WTC11 (cell line): ENCODE measurements around the gene KIF3C. TPM values are rescaled to one million over a fixed set of nuclear protein-coding genes. Genes with fewer than 3 reads are reported as not detected.
A peak's percentile ranks its signal among the peaks of the same experiment; 100 is the strongest.

Experiments
- ATAC-seq: fragments of 200-7000 bp; cut with Tn5 transposase; 2 replicates; pipeline ENCODE4 v1.10.0; 2021; ENCODE audit warnings: mild to moderate bottlenecking, moderate library complexity
- CTCF ChIA-PET: fragments of 300-600 bp; sonication (Branson Sonifier 250); formaldehyde crosslinking; loops from one replicate; lab custom pipeline; 2021; ENCODE audit warnings: antibody characterized with exemption; lab: Charles Lee
- POLR2A ChIA-PET: fragments of 350-600 bp; sonication (Branson Sonifier 250); formaldehyde crosslinking; loops from one replicate; lab custom pipeline; 2021; ENCODE audit warnings: antibody characterized with exemption; lab: Charles Lee
- DNase-seq: peaks from one replicate; pipeline ENCODE4 v3.0.0; 2021; ENCODE audit warnings: low spot score
- H3K27ac Mint-ChIP-seq: 2 replicates; pipeline ENCODE4 v1.8.0; 2021; ENCODE audit warnings: mixed read lengths
- H3K27me3 Mint-ChIP-seq: 2 replicates; pipeline ENCODE4 v1.8.0; 2021; ENCODE audit warnings: low read depth, mild to moderate bottlenecking, moderate library complexity, mixed read lengths
- H3K36me3 Mint-ChIP-seq: 2 replicates; pipeline ENCODE4 v1.8.0; 2021; ENCODE audit warnings: mixed read lengths
- H3K4me1 Mint-ChIP-seq: 2 replicates; pipeline ENCODE4 v1.8.0; 2022; ENCODE audit warnings: mixed read lengths
- H3K4me3 Mint-ChIP-seq: 2 replicates; pipeline ENCODE4 v1.8.0; 2021; ENCODE audit warnings: mild to moderate bottlenecking, moderate library complexity, mixed read lengths
- H3K9me3 Mint-ChIP-seq: 2 replicates; pipeline ENCODE4 v1.8.0; 2021; ENCODE audit warnings: mixed read lengths
- ELF4 ChIP-seq: sonication (generic); formaldehyde crosslinking; IDR thresholded peaks from 2 replicates; pipeline ENCODE4 v1.8.1; 2022; ENCODE audit warnings: low read depth, mild to moderate bottlenecking, moderate library complexity, missing genetic modification reagents
- EMX1 ChIP-seq: fragments of 250-450 bp; sonication (Bioruptor Pico); IDR thresholded peaks from 2 replicates; pipeline ENCODE4 v1.8.0; 2021; ENCODE audit warnings: mild to moderate bottlenecking
- GTF2I ChIP-seq: fragments of 250-450 bp; sonication (Bioruptor Pico); conservative IDR thresholded peaks from 2 replicates; pipeline ENCODE4 v1.4.0; 2021; ENCODE audit warnings: mild to moderate bottlenecking
- MYBL2 ChIP-seq: sonication (generic); formaldehyde crosslinking; IDR thresholded peaks from 2 replicates; pipeline ENCODE4 v1.8.1; 2023; ENCODE audit warnings: mild to moderate bottlenecking, moderate library complexity, missing genetic modification reagents
- NR1H2 ChIP-seq: sonication (generic); formaldehyde crosslinking; IDR thresholded peaks from 2 replicates; pipeline ENCODE4 v1.9.0; 2021; ENCODE audit warnings: mild to moderate bottlenecking, moderate library complexity, missing genetic modification reagents
- OVOL2 ChIP-seq: fragments of 250-450 bp; sonication (Bioruptor Pico); IDR thresholded peaks from 2 replicates; pipeline ENCODE4 v1.9.0; 2021; ENCODE audit warnings: mild to moderate bottlenecking, borderline replicate concordance
- RORB ChIP-seq: fragments of 250-450 bp; sonication (Bioruptor Pico); IDR thresholded peaks from 2 replicates; pipeline ENCODE4 v1.9.0; 2021; ENCODE audit warnings: mild to moderate bottlenecking
- SOX15 ChIP-seq: fragments of 250-450 bp; sonication (Bioruptor Pico); IDR thresholded peaks from 2 replicates; pipeline ENCODE4 v1.9.0; 2021; ENCODE audit warnings: mild to moderate bottlenecking
- TP53 ChIP-seq: sonication (generic); formaldehyde crosslinking; IDR thresholded peaks from 2 replicates; pipeline ENCODE4 v1.8.1; 2023; ENCODE audit warnings: mild to moderate bottlenecking, missing genetic modification reagents
- ZNF317 ChIP-seq: sonication (generic); formaldehyde crosslinking; IDR thresholded peaks from 2 replicates; pipeline ENCODE4 v1.8.1; 2023; ENCODE audit warnings: low read depth, mild to moderate bottlenecking, moderate library complexity, missing genetic modification reagents, borderline replicate concordance
- total RNA-seq: library from RNA; stranded (reverse); gene quantifications from 3 replicates; pipeline ENCODE4 v1.2.3, GENCODE V29; 2021
- TF ChIP-seq, protein P1 (sequence below): sonication (generic); formaldehyde crosslinking; IDR thresholded peaks from 2 replicates; pipeline ENCODE4 v1.8.1; 2023; ENCODE audit warnings: mild to moderate bottlenecking, missing genetic modification reagents
- TF ChIP-seq, protein P2 (sequence below): fragments of 250-450 bp; sonication (Bioruptor Pico); IDR thresholded peaks from 2 replicates; pipeline ENCODE4 v1.9.0; 2021; ENCODE audit warnings: mild to moderate bottlenecking
- TF ChIP-seq, protein P3 (sequence below): sonication (generic); formaldehyde crosslinking; IDR thresholded peaks from 2 replicates; pipeline ENCODE4 v1.8.1; 2022; ENCODE audit warnings: missing genetic modification reagents, borderline replicate concordance
- TF ChIP-seq, protein P4 (sequence below): sonication (generic); formaldehyde crosslinking; IDR thresholded peaks from 2 replicates; pipeline ENCODE4 v1.8.1; 2022; ENCODE audit warnings: low read depth, mild to moderate bottlenecking, moderate library complexity, missing genetic modification reagents, borderline replicate concordance
- TF ChIP-seq, protein P5 (sequence below): fragments of 250-450 bp; sonication (Bioruptor Pico); IDR thresholded peaks from 2 replicates; pipeline ENCODE4 v2.1.2; 2022; ENCODE audit warnings: mild to moderate bottlenecking, moderate library complexity
- TF ChIP-seq, protein P6 (sequence below): sonication (generic); formaldehyde crosslinking; IDR thresholded peaks from 2 replicates; pipeline ENCODE4 v1.8.1; 2023; ENCODE audit warnings: mild to moderate bottlenecking, missing genetic modification reagents, moderate library complexity
- TF ChIP-seq, protein P7 (sequence below): sonication (generic); formaldehyde crosslinking; IDR thresholded peaks from 2 replicates; pipeline ENCODE4 v1.8.1; 2023; ENCODE audit warnings: mild to moderate bottlenecking, moderate library complexity, missing genetic modification reagents

KIF3C gene
- total RNA-seq, 1 experiment from 2014 or later: 48.1 TPM

DNA sequence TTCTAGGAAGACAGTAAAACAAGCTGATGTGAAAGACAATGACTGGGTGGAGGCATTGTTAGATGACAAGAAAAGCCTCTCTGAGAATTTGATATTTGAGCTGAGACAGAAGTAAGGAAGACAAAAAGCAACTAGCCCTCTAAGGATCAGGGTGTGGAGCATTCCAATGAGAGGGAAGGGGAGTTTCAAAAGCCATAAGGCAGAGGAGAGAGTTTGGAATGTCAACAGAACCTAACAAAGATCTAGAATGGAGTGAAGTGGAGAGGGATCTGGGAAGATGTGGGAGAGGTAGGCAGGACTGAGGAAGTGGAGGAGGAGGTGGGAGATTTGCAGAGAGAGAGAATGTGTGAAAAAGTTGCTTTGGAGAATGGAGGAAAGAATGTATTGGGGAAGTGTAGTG lies 86.7 kb downstream of the KIF3C start:
- ChIA-PET POLR2A (no interaction called here), CTCF (interaction anchor here (1.0 kb wide), 2 partner anchors 13 to 44 kb away, joined by 3 read pairs; no protein-coding TSS in a partner anchor)
- Mint-ChIP-seq H3K27ac (0 out of 2 replicates have a peak overlapping the region, but pooled peaks have one; percentile 1), H3K36me3 (no peaks in the 10 kb centered on the region), H3K27me3 (no peaks in the 10 kb centered on the region), H3K9me3 (no peaks in the 10 kb centered on the region), H3K4me1 (peaks cover 8% of the 10 kb centered on the region), H3K4me3 (no peak overlapping the region)
- TF ChIP-seq ZNF317 (CRISPR knock-in tag) (no peak), EMX1 (CRISPR knock-in tag) (no peak), SOX15 (CRISPR knock-in tag) (no peak), ELF4 (CRISPR knock-in tag) (no peak), OVOL2 (CRISPR knock-in tag) (no peak), NR1H2 (no peak), MYBL2 (CRISPR knock-in tag) (no peak)
- TF ChIP-seq, protein P1, sequence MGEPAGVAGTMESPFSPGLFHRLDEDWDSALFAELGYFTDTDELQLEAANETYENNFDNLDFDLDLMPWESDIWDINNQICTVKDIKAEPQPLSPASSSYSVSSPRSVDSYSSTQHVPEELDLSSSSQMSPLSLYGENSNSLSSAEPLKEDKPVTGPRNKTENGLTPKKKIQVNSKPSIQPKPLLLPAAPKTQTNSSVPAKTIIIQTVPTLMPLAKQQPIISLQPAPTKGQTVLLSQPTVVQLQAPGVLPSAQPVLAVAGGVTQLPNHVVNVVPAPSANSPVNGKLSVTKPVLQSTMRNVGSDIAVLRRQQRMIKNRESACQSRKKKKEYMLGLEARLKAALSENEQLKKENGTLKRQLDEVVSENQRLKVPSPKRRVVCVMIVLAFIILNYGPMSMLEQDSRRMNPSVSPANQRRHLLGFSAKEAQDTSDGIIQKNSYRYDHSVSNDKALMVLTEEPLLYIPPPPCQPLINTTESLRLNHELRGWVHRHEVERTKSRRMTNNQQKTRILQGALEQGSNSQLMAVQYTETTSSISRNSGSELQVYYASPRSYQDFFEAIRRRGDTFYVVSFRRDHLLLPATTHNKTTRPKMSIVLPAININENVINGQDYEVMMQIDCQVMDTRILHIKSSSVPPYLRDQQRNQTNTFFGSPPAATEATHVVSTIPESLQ (CRISPR knock-in tag): no peak
- TF ChIP-seq, protein P2, sequence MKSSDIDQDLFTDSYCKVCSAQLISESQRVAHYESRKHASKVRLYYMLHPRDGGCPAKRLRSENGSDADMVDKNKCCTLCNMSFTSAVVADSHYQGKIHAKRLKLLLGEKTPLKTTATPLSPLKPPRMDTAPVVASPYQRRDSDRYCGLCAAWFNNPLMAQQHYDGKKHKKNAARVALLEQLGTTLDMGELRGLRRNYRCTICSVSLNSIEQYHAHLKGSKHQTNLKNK (CRISPR knock-in tag): no peak
- TF ChIP-seq, protein P3, sequence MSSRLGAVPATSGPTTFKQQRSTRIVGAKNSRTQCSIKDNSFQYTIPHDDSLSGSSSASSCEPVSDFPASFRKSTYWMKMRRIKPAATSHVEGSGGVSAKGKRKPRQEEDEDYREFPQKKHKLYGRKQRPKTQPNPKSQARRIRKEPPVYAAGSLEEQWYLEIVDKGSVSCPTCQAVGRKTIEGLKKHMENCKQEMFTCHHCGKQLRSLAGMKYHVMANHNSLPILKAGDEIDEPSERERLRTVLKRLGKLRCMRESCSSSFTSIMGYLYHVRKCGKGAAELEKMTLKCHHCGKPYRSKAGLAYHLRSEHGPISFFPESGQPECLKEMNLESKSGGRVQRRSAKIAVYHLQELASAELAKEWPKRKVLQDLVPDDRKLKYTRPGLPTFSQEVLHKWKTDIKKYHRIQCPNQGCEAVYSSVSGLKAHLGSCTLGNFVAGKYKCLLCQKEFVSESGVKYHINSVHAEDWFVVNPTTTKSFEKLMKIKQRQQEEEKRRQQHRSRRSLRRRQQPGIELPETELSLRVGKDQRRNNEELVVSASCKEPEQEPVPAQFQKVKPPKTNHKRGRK: no peak
- TF ChIP-seq, protein P4, sequence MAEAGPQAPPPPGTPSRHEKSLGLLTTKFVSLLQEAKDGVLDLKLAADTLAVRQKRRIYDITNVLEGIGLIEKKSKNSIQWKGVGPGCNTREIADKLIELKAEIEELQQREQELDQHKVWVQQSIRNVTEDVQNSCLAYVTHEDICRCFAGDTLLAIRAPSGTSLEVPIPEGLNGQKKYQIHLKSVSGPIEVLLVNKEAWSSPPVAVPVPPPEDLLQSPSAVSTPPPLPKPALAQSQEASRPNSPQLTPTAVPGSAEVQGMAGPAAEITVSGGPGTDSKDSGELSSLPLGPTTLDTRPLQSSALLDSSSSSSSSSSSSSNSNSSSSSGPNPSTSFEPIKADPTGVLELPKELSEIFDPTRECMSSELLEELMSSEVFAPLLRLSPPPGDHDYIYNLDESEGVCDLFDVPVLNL (CRISPR knock-in tag): no peak
- TF ChIP-seq, protein P5, sequence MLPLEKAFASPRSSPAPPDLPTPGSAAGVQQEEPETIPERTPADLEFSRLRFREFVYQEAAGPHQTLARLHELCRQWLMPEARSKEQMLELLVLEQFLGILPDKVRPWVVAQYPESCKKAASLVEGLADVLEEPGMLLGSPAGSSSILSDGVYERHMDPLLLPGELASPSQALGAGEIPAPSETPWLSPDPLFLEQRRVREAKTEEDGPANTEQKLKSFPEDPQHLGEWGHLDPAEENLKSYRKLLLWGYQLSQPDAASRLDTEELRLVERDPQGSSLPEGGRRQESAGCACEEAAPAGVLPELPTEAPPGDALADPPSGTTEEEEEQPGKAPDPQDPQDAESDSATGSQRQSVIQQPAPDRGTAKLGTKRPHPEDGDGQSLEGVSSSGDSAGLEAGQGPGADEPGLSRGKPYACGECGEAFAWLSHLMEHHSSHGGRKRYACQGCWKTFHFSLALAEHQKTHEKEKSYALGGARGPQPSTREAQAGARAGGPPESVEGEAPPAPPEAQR (CRISPR knock-in tag): no peak
- peak; percentile 41; the same call in 1 of the 2 replicates for ATAC-seq
- DNase-seq: no peak

DNA sequence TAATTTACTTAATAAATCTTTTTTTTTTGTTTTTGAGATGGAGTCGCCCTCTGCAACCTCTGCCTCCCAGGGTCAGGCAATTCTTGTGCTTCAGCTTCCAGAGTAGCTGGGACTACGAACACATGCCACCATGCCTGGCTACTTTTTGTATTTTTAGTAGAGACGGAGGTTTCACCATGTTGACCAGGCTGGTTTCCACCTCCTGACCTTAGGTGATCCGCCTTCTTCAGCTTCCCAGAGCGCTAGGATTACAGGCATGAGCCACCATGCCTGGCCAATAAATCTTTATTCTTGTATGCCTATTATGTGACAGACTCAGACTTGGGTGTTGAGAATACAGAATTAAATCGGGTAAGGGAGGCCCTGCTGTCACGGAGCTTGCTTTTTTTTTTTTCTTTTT lies 87.3 kb downstream of the KIF3C start:
- Mint-ChIP-seq H3K36me3 (no peaks in the 10 kb centered on the region), H3K9me3 (no peaks in the 10 kb centered on the region), H3K4me1 (peaks cover 8% of the 10 kb centered on the region), H3K27ac (no peak overlapping the region), H3K27me3 (no peaks in the 10 kb centered on the region), H3K4me3 (no peak overlapping the region)
- ATAC-seq: no peak
- POLR2A ChIA-PET: no interaction called here
- CTCF ChIA-PET: interaction anchor here (1.0 kb wide), 2 partner anchors 13 to 44 kb away, joined by 3 read pairs; no protein-coding TSS in a partner anchor
- DNase-seq: no peak
- TF ChIP-seq GTF2I (CRISPR knock-in tag): no peak
- TF ChIP-seq, protein P6, sequence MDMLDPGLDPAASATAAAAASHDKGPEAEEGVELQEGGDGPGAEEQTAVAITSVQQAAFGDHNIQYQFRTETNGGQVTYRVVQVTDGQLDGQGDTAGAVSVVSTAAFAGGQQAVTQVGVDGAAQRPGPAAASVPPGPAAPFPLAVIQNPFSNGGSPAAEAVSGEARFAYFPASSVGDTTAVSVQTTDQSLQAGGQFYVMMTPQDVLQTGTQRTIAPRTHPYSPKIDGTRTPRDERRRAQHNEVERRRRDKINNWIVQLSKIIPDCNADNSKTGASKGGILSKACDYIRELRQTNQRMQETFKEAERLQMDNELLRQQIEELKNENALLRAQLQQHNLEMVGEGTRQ: no peak
- TF ChIP-seq, protein P7, sequence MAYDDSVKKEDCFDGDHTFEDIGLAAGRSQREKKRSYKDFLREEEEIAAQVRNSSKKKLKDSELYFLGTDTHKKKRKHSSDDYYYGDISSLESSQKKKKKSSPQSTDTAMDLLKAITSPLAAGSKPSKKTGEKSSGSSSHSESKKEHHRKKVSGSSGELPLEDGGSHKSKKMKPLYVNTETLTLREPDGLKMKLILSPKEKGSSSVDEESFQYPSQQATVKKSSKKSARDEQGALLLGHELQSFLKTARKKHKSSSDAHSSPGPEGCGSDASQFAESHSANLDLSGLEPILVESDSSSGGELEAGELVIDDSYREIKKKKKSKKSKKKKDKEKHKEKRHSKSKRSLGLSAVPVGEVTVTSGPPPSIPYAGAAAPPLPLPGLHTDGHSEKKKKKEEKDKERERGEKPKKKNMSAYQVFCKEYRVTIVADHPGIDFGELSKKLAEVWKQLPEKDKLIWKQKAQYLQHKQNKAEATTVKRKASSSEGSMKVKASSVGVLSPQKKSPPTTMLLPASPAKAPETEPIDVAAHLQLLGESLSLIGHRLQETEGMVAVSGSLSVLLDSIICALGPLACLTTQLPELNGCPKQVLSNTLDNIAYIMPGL (CRISPR knock-in tag): no peak
- TF ChIP-seq RORB (CRISPR knock-in tag): no peak
- no peak for TF ChIP-seq TP53 (CRISPR knock-in tag)
